ENCODE data around the gene AGPAT2. TPM values are rescaled to one million over a fixed set of nuclear protein-coding genes. Genes with fewer than 3 reads are reported as not detected.
A peak's percentile ranks its signal among the peaks of the same experiment; 100 is the strongest.

Gene AGPAT2
- total RNA-seq, 1 donor, result 31.5 TPM

GRCh38 chr9:136630662-136630992 is 56.6 kb downstream of the AGPAT2 start:
- H3K4me3 ChIP-seq (ENCODE audit: low read depth, low read length), result no peak overlapping the region
- no peak for TF ChIP-seq CTCF (IDR thresholded peaks at IDR 0.05; ENCODE audit: insufficient read depth, low read depth, low read length)
- DNase-seq (ENCODE audit: low read depth), result no peak

- DNase-seq (ENCODE audit: low read depth), result peak; percentile 50
- peak; percentile 73 for TF ChIP-seq CTCF (IDR thresholded peaks at IDR 0.05; ENCODE audit: insufficient read depth, low read depth, low read length)
- no peak overlapping the region for H3K4me3 ChIP-seq (ENCODE audit: low read depth, low read length)
Observed at GRCh38 chr9:136629879-136630661, 57.2 kb downstream of the AGPAT2 start.

- TF ChIP-seq CTCF (IDR thresholded peaks at IDR 0.05; ENCODE audit: insufficient read depth, low read depth, low read length), result no peak
- DNase-seq (ENCODE audit: low read depth), result no peak
- H3K4me3 ChIP-seq (ENCODE audit: low read depth, low read length), result no peak overlapping the region
Observed at GRCh38 chr9:136629001-136629878, 58.0 kb downstream of the AGPAT2 start.

GRCh38 chr9:136628268-136628667 is 59.0 kb downstream of the AGPAT2 start:
- no peak overlapping the region for H3K4me3 ChIP-seq (ENCODE audit: low read depth, low read length)
- no peak for DNase-seq (ENCODE audit: low read depth)
- TF ChIP-seq CTCF (IDR thresholded peaks at IDR 0.05; ENCODE audit: insufficient read depth, low read depth, low read length), result no peak

GRCh38 chr9:136627703-136628102 is 59.6 kb downstream of the AGPAT2 start:
- TF ChIP-seq CTCF (IDR thresholded peaks at IDR 0.05; ENCODE audit: insufficient read depth, low read depth, low read length), result no peak
- DNase-seq (ENCODE audit: low read depth), result no peak
- no peak overlapping the region for H3K4me3 ChIP-seq (ENCODE audit: low read depth, low read length)

- TF ChIP-seq CTCF (IDR thresholded peaks at IDR 0.05; ENCODE audit: insufficient read depth, low read depth, low read length), result no peak
- no peak overlapping the region for H3K4me3 ChIP-seq (ENCODE audit: low read depth, low read length)
- peak; percentile 49 for DNase-seq (ENCODE audit: low read depth)
Observed at GRCh38 chr9:136626740-136627642, 60.3 kb downstream of the AGPAT2 start.

Measured in fibroblast of villous mesenchyme (primary cell).